HG03442 (cell line): ENCODE measurements around the gene TMEM232.

Experiments
- ATAC-seq: cut with Tn5 transposase; IDR thresholded peaks from one replicate; pipeline ENCODE4 v1.9.1; 2021; ENCODE audit warnings: mild to moderate bottlenecking, moderate library complexity; ENCODE audit not compliant: unreplicated experiment

The TMEM232 gene

GRCh38 chr5:110634475-110634874, 92.0 kb downstream of the TMEM232 start:
- ATAC-seq = no peak

GRCh38 chr5:110631236-110631635, 95.2 kb downstream of the TMEM232 start:
- ATAC-seq = no peak

- no peak for ATAC-seq
These were observed 96.1 kb downstream of the TMEM232 start for GRCh38 chr5:110630350-110630749.

GRCh38 chr5:110625376-110625999, 101.0 kb downstream of the TMEM232 start:
- no peak for ATAC-seq

GRCh38 chr5:110623874-110624273, 102.6 kb downstream of the TMEM232 start:
- no peak for ATAC-seq

- no peak for ATAC-seq
These were observed 107.5 kb downstream of the TMEM232 start for GRCh38 chr5:110618941-110619340.

- ATAC-seq = no peak
These were observed 110.5 kb downstream of the TMEM232 start for GRCh38 chr5:110616009-110616408.

GRCh38 chr5:110612794-110613247, 113.7 kb downstream of the TMEM232 start:
- ATAC-seq = no peak

GRCh38 chr5:110611817-110612216, 114.7 kb downstream of the TMEM232 start:
- no peak for ATAC-seq

- no peak for ATAC-seq
These were observed 131.6 kb downstream of the TMEM232 start for GRCh38 chr5:110594866-110595265.

GRCh38 chr5:110590187-110590586, 136.3 kb downstream of the TMEM232 start:
- peak; percentile 77 for ATAC-seq

GRCh38 chr5:110588286-110588980, 138.0 kb downstream of the TMEM232 start:
- ATAC-seq = no peak

GRCh38 chr5:110580625-110581024, 145.8 kb downstream of the TMEM232 start:
- ATAC-seq = no peak

- ATAC-seq = no peak
These were observed 153.7 kb downstream of the TMEM232 start for GRCh38 chr5:110572729-110573128.

- no peak for ATAC-seq
These were observed 164.3 kb downstream of the TMEM232 start for GRCh38 chr5:110562191-110562590.

- no peak for ATAC-seq
These were observed 165.0 kb downstream of the TMEM232 start for GRCh38 chr5:110561510-110561909.

GRCh38 chr5:110549301-110549700, 177.2 kb downstream of the TMEM232 start:
- ATAC-seq = no peak

GRCh38 chr5:110548171-110548570, 178.3 kb downstream of the TMEM232 start:
- no peak for ATAC-seq

- ATAC-seq = no peak
These were observed 179.0 kb downstream of the TMEM232 start for GRCh38 chr5:110547495-110547894.

GRCh38 chr5:110545716-110546115, 180.8 kb downstream of the TMEM232 start:
- no peak for ATAC-seq

- ATAC-seq = no peak
These were observed 181.9 kb downstream of the TMEM232 start for GRCh38 chr5:110544603-110545002.

GRCh38 chr5:110542949-110543348, 183.5 kb downstream of the TMEM232 start:
- ATAC-seq = no peak
